ENCODE measurements around the gene EIF2S2. TPM values are rescaled to one million over a fixed set of nuclear protein-coding genes. Genes with fewer than 3 reads are reported as not detected.

EIF2S2 gene
- total RNA-seq, 2 donors from 2014 or later: 106 to 144 TPM

DNA sequence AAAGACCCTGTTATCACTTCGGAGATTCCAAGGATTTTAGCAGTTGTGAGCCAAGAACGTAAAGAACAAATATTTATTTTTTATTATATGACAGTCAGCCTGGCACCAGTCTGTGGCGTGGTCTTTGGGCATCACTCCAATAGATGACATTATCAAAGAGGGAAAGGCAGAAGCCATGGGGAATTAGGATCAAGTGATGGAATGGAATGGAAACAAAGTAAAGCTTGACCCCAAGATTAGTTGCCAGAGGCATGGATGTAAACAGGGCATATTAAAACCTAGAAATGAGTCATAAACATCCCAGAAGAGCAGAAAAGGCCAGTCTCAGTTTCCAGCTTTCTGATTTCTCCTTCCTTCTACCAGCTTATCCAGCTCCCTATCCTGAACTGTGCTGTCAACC, 11.5 kb downstream of the EIF2S2 start:
- Histone ChIP-seq H3K4me1 (ENCODE audit: control insufficient read depth, insufficient read depth, low read length) (no peaks in the 10 kb centered on the region), H3K9me3 (ENCODE audit: control insufficient read depth, low read length) (no peaks in the 10 kb centered on the region), H3K27ac (ENCODE audit: low read depth, low read length) (no peak overlapping the region), H3K9ac (ENCODE audit: extremely low read depth, low read length, poor library complexity, severe bottlenecking) (no peak overlapping the region), H3K27me3 (ENCODE audit: control insufficient read depth, insufficient read depth, low read length, poor library complexity, severe bottlenecking) (no peaks in the 10 kb centered on the region), H3K36me3 (ENCODE audit: control insufficient read depth, insufficient read depth, low read length) (peaks cover 98% of the 10 kb centered on the region), H3K4me3 (ENCODE audit: low read length) (no peak overlapping the region)
- peaks cover 1% of the 10 kb centered on the region for H3K4me1 Mint-ChIP-seq
- peaks cover 96% of the 10 kb centered on the region for H3K36me3 Mint-ChIP-seq (ENCODE audit: low read depth)
- no peak for DNase-seq
- no peak overlapping the region for H3K27ac Mint-ChIP-seq
- 90 to 96% methylated on average over 2 to 3 of the region's 3 CpGs for WGBS, 2 experiments (ENCODE audit: insufficient coverage in 1 of 2, insufficient read length in 1 of 2)
- H3K27me3 Mint-ChIP-seq (ENCODE audit: insufficient read depth): no peaks in the 10 kb centered on the region
- H3K9me3 Mint-ChIP-seq: no peaks in the 10 kb centered on the region
- no peak overlapping the region for H3K4me3 Mint-ChIP-seq
- TF ChIP-seq, protein P1, sequence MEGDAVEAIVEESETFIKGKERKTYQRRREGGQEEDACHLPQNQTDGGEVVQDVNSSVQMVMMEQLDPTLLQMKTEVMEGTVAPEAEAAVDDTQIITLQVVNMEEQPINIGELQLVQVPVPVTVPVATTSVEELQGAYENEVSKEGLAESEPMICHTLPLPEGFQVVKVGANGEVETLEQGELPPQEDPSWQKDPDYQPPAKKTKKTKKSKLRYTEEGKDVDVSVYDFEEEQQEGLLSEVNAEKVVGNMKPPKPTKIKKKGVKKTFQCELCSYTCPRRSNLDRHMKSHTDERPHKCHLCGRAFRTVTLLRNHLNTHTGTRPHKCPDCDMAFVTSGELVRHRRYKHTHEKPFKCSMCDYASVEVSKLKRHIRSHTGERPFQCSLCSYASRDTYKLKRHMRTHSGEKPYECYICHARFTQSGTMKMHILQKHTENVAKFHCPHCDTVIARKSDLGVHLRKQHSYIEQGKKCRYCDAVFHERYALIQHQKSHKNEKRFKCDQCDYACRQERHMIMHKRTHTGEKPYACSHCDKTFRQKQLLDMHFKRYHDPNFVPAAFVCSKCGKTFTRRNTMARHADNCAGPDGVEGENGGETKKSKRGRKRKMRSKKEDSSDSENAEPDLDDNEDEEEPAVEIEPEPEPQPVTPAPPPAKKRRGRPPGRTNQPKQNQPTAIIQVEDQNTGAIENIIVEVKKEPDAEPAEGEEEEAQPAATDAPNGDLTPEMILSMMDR (conservative IDR thresholded peaks at IDR 0.05): no peak

DNA sequence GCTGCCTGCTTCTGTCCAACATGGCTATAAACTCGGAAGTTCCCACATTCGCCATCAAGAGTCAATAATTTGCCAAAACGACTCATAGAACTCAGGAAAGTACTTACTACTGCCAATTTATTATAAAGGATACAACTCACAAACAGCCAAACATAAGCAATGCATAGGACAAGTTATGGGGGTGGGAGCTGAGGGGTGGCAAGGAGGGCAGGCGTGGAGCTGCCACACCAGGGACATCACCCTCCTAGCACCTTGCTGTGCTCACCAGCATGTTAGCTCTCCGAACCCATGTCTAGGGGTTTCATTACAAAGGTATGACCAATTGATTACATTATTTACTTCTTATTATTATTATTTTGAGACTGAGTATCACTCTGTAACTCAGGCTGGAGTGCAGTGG, 12.4 kb downstream of the EIF2S2 start:
- no peaks in the 10 kb centered on the region for H3K27me3 Mint-ChIP-seq (ENCODE audit: insufficient read depth)
- H3K9me3 ChIP-seq (ENCODE audit: control insufficient read depth, low read length): no peaks in the 10 kb centered on the region
- H3K9me3 Mint-ChIP-seq: no peaks in the 10 kb centered on the region
- DNase-seq: no peak
- H3K27ac Mint-ChIP-seq: peak overlapping the region; percentile 19
- H3K36me3 Mint-ChIP-seq (ENCODE audit: low read depth): peaks cover 96% of the 10 kb centered on the region
- no peak overlapping the region for H3K27ac ChIP-seq (ENCODE audit: low read depth, low read length)
- TF ChIP-seq, protein P1 (conservative IDR thresholded peaks at IDR 0.05): no peak
- peaks cover 1% of the 10 kb centered on the region for H3K4me1 Mint-ChIP-seq
- no peaks in the 10 kb centered on the region for H3K4me1 ChIP-seq (ENCODE audit: control insufficient read depth, insufficient read depth, low read length)
- H3K27me3 ChIP-seq (ENCODE audit: control insufficient read depth, insufficient read depth, low read length, poor library complexity, severe bottlenecking): no peaks in the 10 kb centered on the region
- H3K4me3 Mint-ChIP-seq: no peak overlapping the region
- peaks cover 98% of the 10 kb centered on the region for H3K36me3 ChIP-seq (ENCODE audit: control insufficient read depth, insufficient read depth, low read length)
- no peak overlapping the region for H3K9ac ChIP-seq (ENCODE audit: extremely low read depth, low read length, poor library complexity, severe bottlenecking)
- no peak overlapping the region for H3K4me3 ChIP-seq (ENCODE audit: low read length)
- WGBS, 2 experiments (ENCODE audit: insufficient coverage in 1 of 2, insufficient read length in 1 of 2): 95% methylated on average over 4 of the region's 5 CpGs; no CpG with 5 or more reads in 1 of the 2 experiments

DNA sequence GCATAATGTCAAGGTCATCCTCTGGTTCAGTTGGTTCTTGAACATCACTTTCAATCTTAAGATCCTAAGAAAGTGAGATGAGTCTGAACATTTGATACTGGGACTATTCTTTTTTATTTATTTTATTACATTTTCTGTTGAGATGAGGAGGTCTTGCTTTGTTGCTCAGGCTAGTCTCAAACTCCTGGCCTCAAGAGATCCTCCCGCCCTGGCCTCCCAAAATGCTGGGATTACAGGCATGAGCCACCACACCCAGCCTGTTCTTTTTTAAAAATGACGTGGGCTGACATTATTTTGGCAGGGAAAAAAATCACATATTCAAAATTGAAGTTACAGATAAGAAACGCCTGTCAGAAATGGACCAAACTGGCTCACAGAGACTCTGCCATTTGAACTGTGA, 13.5 kb downstream of the EIF2S2 start:
- Histone ChIP-seq H3K27ac (ENCODE audit: low read depth, low read length) (no peak overlapping the region), H3K4me3 (ENCODE audit: low read length) (no peak overlapping the region), H3K36me3 (ENCODE audit: control insufficient read depth, insufficient read depth, low read length) (peaks cover 98% of the 10 kb centered on the region), H3K27me3 (ENCODE audit: control insufficient read depth, insufficient read depth, low read length, poor library complexity, severe bottlenecking) (no peaks in the 10 kb centered on the region), H3K9me3 (ENCODE audit: control insufficient read depth, low read length) (no peaks in the 10 kb centered on the region), H3K9ac (ENCODE audit: extremely low read depth, low read length, poor library complexity, severe bottlenecking) (no peak overlapping the region), H3K4me1 (ENCODE audit: control insufficient read depth, insufficient read depth, low read length) (no peaks in the 10 kb centered on the region)
- TF ChIP-seq, protein P1 (conservative IDR thresholded peaks at IDR 0.05): no peak
- Mint-ChIP-seq H3K4me1 (peaks cover 1% of the 10 kb centered on the region), H3K27me3 (ENCODE audit: insufficient read depth) (no peaks in the 10 kb centered on the region), H3K9me3 (no peaks in the 10 kb centered on the region), H3K4me3 (no peak overlapping the region), H3K27ac (no peak overlapping the region), H3K36me3 (ENCODE audit: low read depth) (peaks cover 94% of the 10 kb centered on the region)
- WGBS, 2 experiments (ENCODE audit: insufficient coverage in 1 of 2, insufficient read length in 1 of 2): 93 to 94% methylated on average over 3 of the region's 3 CpGs
- DNase-seq: no peak

Data from endodermal cell (in vitro differentiated cells).